ENCODE data around the gene PTGS2.

Gene PTGS2

GRCh38 chr1:186654741-186655140 is 25.5 kb downstream of the PTGS2 start:
- no peak for TF ChIP-seq REST (IDR thresholded peaks at IDR 0.05; ENCODE audit: insufficient read depth in 1 of 2, low read depth in 2 of 2, low read length in 2 of 2)
- TF ChIP-seq SIN3A (IDR thresholded peaks at IDR 0.05; ENCODE audit: borderline replicate concordance, insufficient read depth, low read length): no peak
- TF ChIP-seq FOXP2 (optimal IDR thresholded peaks at IDR 0.05; ENCODE audit: borderline replicate concordance, extremely low read depth, extremely low read length, insufficient read depth): no peak
- no peak for TF ChIP-seq TAF1 (IDR thresholded peaks at IDR 0.05; ENCODE audit: borderline replicate concordance, insufficient read depth, low read length)
- no peak for TF ChIP-seq POLR2AphosphoS5 (IDR thresholded peaks at IDR 0.05; ENCODE audit: low read depth, low read length)

- no peak for TF ChIP-seq TAF1 (IDR thresholded peaks at IDR 0.05; ENCODE audit: borderline replicate concordance, insufficient read depth, low read length)
- no peak for TF ChIP-seq REST (IDR thresholded peaks at IDR 0.05; ENCODE audit: insufficient read depth in 1 of 2, low read depth in 2 of 2, low read length in 2 of 2)
- no peak for TF ChIP-seq SIN3A (IDR thresholded peaks at IDR 0.05; ENCODE audit: borderline replicate concordance, insufficient read depth, low read length)
- no peak for TF ChIP-seq FOXP2 (optimal IDR thresholded peaks at IDR 0.05; ENCODE audit: borderline replicate concordance, extremely low read depth, extremely low read length, insufficient read depth)
- TF ChIP-seq POLR2AphosphoS5 (IDR thresholded peaks at IDR 0.05; ENCODE audit: low read depth, low read length): no peak
These were observed 26.9 kb downstream of the PTGS2 start for GRCh38 chr1:186653312-186653711.

- no peak for TF ChIP-seq FOXP2 (optimal IDR thresholded peaks at IDR 0.05; ENCODE audit: borderline replicate concordance, extremely low read depth, extremely low read length, insufficient read depth)
- no peak for TF ChIP-seq REST (IDR thresholded peaks at IDR 0.05; ENCODE audit: insufficient read depth in 1 of 2, low read depth in 2 of 2, low read length in 2 of 2)
- no peak for TF ChIP-seq POLR2AphosphoS5 (IDR thresholded peaks at IDR 0.05; ENCODE audit: low read depth, low read length)
- no peak for TF ChIP-seq SIN3A (IDR thresholded peaks at IDR 0.05; ENCODE audit: borderline replicate concordance, insufficient read depth, low read length)
- TF ChIP-seq TAF1 (IDR thresholded peaks at IDR 0.05; ENCODE audit: borderline replicate concordance, insufficient read depth, low read length): no peak
These were observed 31.6 kb downstream of the PTGS2 start for GRCh38 chr1:186648613-186649012.

- no peak for TF ChIP-seq FOXP2 (optimal IDR thresholded peaks at IDR 0.05; ENCODE audit: borderline replicate concordance, extremely low read depth, extremely low read length, insufficient read depth)
- TF ChIP-seq POLR2AphosphoS5 (IDR thresholded peaks at IDR 0.05; ENCODE audit: low read depth, low read length): no peak
- no peak for TF ChIP-seq REST (IDR thresholded peaks at IDR 0.05; ENCODE audit: insufficient read depth in 1 of 2, low read depth in 2 of 2, low read length in 2 of 2)
- no peak for TF ChIP-seq TAF1 (IDR thresholded peaks at IDR 0.05; ENCODE audit: borderline replicate concordance, insufficient read depth, low read length)
- TF ChIP-seq SIN3A (IDR thresholded peaks at IDR 0.05; ENCODE audit: borderline replicate concordance, insufficient read depth, low read length): no peak
These were observed 36.6 kb downstream of the PTGS2 start for GRCh38 chr1:186643614-186644013.

- TF ChIP-seq REST (IDR thresholded peaks at IDR 0.05; ENCODE audit: insufficient read depth in 1 of 2, low read depth in 2 of 2, low read length in 2 of 2) (no peak), TAF1 (IDR thresholded peaks at IDR 0.05; ENCODE audit: borderline replicate concordance, insufficient read depth, low read length) (no peak), SIN3A (IDR thresholded peaks at IDR 0.05; ENCODE audit: borderline replicate concordance, insufficient read depth, low read length) (no peak), POLR2AphosphoS5 (IDR thresholded peaks at IDR 0.05; ENCODE audit: low read depth, low read length) (no peak), FOXP2 (optimal IDR thresholded peaks at IDR 0.05; ENCODE audit: borderline replicate concordance, extremely low read depth, extremely low read length, insufficient read depth) (no peak)
These were observed 43.4 kb downstream of the PTGS2 start for GRCh38 chr1:186636786-186637185.
